GM10266 (cell line): Measurements from ENCODE around the gene MT1M.

Experiments
- DNase-seq: peaks from one replicate; pipeline ENCODE4 v3.0.0; 2012; ENCODE audit errors: extremely low spot score
- TF ChIP-seq, protein P1 (sequence below): IDR thresholded peaks from 2 replicates; pipeline ENCODE4 v1.5.1; 2012; ENCODE audit warnings: mild to moderate bottlenecking, low read depth; ENCODE audit not compliant: control insufficient read depth, insufficient read depth; ENCODE audit errors: missing control alignments

MT1M gene

DNA sequence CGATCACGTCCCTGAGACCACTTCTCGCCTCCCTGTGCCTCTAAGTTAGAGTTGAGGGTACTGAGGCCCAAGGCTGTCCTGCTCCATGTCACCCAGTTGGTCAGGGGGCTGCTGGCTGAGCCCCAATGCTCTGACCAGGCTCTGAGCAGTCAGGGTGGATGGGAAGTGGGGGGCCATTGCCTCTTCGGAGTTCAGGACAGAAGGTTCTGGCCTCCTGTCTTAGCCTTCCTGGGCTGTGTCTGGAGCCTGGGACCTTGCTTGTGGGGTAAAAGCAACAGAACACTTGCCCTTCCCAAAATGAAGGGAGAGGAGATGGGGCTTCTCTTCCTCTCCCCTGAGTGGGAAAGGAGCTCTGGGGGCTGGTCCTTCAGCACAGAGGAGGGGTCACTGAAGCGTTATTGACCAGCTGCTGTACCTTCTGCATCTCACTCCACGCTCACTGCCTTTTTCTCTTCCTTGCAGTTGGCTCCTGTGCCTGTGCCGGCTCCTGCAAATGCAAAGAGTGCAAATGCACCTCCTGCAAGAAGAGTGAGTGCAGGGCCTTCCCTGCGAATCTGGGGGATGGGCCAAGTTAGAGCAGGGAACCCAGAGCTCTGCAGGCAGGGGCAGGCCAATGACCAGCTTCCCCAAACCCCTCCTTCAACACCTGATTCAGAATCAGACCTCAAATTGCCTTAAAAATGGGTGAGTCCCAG is 50.4 kb downstream of the MT1M start:
- TF ChIP-seq, protein P1, sequence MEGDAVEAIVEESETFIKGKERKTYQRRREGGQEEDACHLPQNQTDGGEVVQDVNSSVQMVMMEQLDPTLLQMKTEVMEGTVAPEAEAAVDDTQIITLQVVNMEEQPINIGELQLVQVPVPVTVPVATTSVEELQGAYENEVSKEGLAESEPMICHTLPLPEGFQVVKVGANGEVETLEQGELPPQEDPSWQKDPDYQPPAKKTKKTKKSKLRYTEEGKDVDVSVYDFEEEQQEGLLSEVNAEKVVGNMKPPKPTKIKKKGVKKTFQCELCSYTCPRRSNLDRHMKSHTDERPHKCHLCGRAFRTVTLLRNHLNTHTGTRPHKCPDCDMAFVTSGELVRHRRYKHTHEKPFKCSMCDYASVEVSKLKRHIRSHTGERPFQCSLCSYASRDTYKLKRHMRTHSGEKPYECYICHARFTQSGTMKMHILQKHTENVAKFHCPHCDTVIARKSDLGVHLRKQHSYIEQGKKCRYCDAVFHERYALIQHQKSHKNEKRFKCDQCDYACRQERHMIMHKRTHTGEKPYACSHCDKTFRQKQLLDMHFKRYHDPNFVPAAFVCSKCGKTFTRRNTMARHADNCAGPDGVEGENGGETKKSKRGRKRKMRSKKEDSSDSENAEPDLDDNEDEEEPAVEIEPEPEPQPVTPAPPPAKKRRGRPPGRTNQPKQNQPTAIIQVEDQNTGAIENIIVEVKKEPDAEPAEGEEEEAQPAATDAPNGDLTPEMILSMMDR, result no peak
- DNase-seq, result no peak
